IMR-90 (cell line): ENCODE results near the gene SLC16A5.

ENCODE experiments used
- BHLHE40 ChIP-seq: fragments of 150-350 bp; IDR thresholded peaks from 2 replicates; pipeline ENCODE4 v1.6.1; 2016; ENCODE audit warnings: mild to moderate bottlenecking, low read depth, low read length
- FOS ChIP-seq: fragments of 150-350 bp; IDR thresholded peaks from 2 replicates; pipeline ENCODE4 v1.6.1; 2016; ENCODE audit warnings: low read depth, low read length
- MAZ ChIP-seq: IDR thresholded peaks from 2 replicates; pipeline ENCODE4 v1.6.1; 2012; ENCODE audit warnings: low read depth, mild to moderate bottlenecking, low read length, improper control_type of control experiment, moderate library complexity, borderline replicate concordance
- POLR2A ChIP-seq: IDR thresholded peaks from 2 replicates; pipeline ENCODE4 v1.6.1; 2012; ENCODE audit warnings: mild to moderate bottlenecking, low read depth, low read length
- RFX5 ChIP-seq: IDR thresholded peaks from 2 replicates; pipeline ENCODE4 v1.8.0; 2012; ENCODE audit warnings: low read depth, mild to moderate bottlenecking, low read length, moderate library complexity
- SMC3 ChIP-seq: fragments of 150-350 bp; IDR thresholded peaks from 2 replicates; pipeline ENCODE4 v1.6.1; 2016; ENCODE audit warnings: low read depth, mild to moderate bottlenecking, antibody characterized with exemption, low read length, moderate library complexity
- TF ChIP-seq, protein P1 (sequence below): conservative IDR thresholded peaks from 2 replicates; pipeline ENCODE4 v1.5.1; 2012; ENCODE audit warnings: mild to moderate bottlenecking, low read depth, low read length, improper control_type of control experiment
- TF ChIP-seq, protein P2 (sequence below): fragments of 150-350 bp; IDR thresholded peaks from 2 replicates; pipeline ENCODE4 v1.6.1; 2017; ENCODE audit warnings: mild to moderate bottlenecking, antibody characterized with exemption, low read length, low read depth

DNA sequence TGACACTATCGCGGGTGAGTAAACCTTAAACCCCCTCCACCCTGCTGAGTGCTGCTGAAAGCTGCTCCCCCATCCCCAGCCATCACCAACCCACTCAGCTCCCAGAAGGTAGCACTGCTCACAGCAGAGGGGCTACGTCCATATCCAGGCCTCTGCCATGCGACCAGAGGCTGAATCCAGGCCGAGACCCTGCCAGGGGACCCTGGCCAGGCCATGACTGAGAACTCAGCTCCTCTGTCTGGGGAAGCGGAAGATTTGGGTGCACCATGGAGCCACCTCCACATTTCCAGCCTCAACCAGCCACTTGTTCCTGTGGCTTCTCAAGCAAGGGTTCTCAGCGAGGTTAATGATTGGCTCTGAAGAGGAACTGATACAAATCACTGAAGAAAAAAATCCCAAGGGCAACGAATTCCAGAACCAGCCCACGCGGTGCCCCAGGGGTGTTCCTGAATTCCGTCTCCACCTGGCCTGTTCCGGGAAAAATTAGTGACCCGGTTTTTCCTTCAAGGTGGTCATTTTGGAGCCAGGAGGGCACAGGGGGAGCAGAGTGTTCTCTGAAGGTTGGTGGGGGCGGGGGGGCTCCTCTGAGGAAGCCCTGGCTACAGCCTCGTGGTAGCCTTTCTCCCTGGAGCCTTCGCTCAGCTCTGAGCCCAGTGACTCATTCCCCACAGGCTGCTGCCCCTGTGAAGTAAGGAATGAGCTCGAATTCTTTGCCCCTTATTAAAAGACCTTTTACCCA is 9.3 kb upstream of the SLC16A5 start:
- TF ChIP-seq, protein P1, sequence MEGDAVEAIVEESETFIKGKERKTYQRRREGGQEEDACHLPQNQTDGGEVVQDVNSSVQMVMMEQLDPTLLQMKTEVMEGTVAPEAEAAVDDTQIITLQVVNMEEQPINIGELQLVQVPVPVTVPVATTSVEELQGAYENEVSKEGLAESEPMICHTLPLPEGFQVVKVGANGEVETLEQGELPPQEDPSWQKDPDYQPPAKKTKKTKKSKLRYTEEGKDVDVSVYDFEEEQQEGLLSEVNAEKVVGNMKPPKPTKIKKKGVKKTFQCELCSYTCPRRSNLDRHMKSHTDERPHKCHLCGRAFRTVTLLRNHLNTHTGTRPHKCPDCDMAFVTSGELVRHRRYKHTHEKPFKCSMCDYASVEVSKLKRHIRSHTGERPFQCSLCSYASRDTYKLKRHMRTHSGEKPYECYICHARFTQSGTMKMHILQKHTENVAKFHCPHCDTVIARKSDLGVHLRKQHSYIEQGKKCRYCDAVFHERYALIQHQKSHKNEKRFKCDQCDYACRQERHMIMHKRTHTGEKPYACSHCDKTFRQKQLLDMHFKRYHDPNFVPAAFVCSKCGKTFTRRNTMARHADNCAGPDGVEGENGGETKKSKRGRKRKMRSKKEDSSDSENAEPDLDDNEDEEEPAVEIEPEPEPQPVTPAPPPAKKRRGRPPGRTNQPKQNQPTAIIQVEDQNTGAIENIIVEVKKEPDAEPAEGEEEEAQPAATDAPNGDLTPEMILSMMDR: no peak
- TF ChIP-seq FOS: 0 out of 2 replicates have a peak, but pooled peaks have one; percentile 55
- no peak for TF ChIP-seq MAZ
- TF ChIP-seq RFX5: no peak
- TF ChIP-seq BHLHE40: no peak
- TF ChIP-seq SMC3: no peak
- TF ChIP-seq POLR2A: no peak
- TF ChIP-seq, protein P2, sequence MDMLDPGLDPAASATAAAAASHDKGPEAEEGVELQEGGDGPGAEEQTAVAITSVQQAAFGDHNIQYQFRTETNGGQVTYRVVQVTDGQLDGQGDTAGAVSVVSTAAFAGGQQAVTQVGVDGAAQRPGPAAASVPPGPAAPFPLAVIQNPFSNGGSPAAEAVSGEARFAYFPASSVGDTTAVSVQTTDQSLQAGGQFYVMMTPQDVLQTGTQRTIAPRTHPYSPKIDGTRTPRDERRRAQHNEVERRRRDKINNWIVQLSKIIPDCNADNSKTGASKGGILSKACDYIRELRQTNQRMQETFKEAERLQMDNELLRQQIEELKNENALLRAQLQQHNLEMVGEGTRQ: no peak
